ENCODE results near the gene GKN2.
A peak's percentile ranks its signal among the peaks of the same experiment; 100 is the strongest.
"Not testable (repeated sequence)": the region's sequence is repeated elsewhere in the genome, so short reads cannot be mapped to it uniquely, and the experiment has no call there.

GKN2 gene

GRCh38 chr2:68955432-68955831 is 2.7 kb upstream of the GKN2 start:
- not testable (repeated sequence) for DNase-seq

DNA sequence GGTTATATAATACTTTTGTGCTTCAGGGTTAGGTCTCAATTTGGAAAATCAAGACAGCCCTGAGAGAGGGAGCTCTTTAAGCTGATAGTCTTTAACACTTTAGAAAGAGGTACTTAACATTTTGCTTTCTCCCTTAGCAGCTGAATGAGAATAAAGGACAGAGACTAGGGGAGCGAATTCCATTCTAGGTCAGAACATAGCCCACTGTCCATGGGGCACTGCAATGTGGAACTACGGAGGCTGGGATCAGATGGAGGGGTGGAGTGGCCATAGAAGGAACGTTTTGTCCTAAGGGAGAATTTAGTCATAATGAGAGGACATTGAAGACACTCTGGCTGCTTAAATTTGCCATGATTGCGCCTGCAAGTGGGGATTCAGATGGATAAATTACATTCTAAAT is 794 bp downstream of the GKN2 start:
- DNase-seq: no peak

DNA sequence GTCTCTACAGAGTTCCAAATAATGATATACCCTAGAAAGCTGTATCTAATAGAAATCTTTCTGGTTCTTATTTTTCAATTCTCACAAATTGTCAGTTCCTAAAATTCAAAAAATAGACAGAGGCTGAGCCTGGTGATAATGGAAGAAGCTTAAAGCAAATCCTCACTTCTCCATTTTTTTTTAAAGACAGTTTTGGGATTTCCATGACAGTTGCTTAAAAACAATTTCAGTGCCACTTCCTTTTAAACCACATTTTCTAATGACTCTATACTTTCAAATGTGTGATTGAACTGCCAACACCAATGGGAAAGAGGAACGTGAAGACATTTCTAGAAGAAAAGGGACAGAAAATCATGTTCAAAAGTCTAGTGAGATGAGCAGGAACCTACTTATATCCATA is 4.0 kb downstream of the GKN2 start:
- no peak for DNase-seq

GRCh38 chr2:68946117-68946516 is 6.6 kb downstream of the GKN2 start:
- DNase-seq: no peak

DNA sequence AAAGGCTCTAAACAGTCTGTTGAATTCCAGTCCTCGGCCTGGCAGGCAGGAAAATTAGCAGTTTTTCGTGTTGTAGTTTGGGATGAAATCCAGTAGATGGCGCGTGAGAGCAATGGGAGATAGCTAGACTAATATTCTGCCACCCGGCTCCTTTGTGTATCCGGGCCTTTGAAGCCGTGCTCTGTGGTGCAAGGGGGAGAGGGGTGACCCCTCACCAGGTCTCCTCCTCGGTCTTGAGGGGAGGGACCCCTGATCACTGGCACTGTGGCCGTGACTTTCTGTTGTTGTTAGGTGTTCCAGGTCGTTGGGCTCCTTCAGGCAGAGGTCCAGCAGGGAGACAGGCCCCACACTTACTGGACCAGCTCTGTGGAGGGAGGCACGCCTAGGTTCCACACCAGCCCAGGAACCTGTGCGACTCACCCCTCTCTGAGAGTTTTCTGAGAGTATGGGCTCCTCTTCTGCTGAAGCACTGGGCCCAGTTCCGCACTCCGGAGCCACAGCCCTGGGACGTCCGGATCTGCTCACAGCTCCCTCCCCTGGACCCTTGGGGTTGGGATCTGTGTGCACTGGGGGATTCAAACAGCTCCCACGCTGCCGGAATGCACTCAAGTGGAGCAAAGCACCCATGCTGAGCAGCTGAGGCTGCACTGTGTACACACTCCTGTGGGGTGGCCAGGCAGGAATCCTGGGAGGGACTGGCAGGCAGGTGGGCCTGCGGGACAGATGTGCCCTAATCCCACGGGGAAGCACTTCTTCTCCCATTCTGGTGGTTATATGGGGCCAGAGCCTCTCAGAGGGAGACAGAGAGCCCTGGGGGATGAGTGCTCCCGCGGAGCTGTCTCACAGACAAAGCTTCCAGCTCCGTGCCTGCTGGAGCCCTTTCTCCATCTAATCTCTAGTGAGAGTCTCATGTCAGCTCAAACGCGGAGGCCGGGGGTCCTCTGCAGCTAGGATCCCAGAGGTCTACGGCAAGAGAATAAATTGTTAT is 8.8 kb downstream of the GKN2 start:
- peak in 1 of 4 experiments; percentile 6 for DNase-seq

GRCh38 chr2:68942827-68943226 is 9.9 kb downstream of the GKN2 start:
- DNase-seq: no peak

- no peak for DNase-seq
Measured at GRCh38 chr2:68940369-68940768, 12.3 kb downstream of the GKN2 start.

DNA sequence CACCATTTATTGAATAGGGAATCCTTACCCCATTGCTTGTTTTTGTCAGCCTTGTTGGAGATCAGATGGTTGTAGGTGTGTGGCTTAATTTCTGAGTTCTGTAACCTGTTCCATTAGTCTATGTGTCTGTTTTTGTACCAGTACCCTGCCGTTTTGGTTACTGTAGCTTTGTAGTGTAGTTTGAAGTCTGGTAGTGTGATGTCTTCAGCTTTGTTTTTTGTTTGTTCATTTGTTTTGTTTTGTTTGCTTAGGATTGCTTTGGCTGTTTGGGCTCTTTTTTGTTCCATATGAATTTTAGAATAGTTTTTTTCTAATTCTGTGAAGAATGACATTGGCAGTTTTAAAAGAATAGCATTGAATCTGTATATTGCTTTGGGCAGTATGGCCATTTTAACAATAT is 12.7 kb downstream of the GKN2 start:
- DNase-seq: no peak

DNA sequence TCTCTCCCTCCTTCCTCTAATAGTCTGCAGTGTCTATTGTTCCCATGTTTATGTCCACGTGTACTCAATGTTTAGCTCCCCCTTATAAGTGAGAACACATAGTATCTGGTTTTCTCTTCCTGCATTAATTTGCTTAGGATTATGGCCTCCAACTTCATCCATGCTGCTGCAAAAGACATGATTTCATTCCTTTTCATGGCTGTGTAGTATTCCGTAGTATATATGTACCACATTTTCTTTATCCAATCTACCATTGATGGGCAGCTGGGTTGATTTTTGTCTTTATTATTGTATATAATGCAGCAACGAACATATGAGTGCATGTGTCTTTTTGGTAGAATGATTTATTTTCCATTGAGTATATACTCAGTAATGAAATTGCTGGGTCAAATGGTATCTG is 13.8 kb downstream of the GKN2 start:
- no peak for DNase-seq

DNA sequence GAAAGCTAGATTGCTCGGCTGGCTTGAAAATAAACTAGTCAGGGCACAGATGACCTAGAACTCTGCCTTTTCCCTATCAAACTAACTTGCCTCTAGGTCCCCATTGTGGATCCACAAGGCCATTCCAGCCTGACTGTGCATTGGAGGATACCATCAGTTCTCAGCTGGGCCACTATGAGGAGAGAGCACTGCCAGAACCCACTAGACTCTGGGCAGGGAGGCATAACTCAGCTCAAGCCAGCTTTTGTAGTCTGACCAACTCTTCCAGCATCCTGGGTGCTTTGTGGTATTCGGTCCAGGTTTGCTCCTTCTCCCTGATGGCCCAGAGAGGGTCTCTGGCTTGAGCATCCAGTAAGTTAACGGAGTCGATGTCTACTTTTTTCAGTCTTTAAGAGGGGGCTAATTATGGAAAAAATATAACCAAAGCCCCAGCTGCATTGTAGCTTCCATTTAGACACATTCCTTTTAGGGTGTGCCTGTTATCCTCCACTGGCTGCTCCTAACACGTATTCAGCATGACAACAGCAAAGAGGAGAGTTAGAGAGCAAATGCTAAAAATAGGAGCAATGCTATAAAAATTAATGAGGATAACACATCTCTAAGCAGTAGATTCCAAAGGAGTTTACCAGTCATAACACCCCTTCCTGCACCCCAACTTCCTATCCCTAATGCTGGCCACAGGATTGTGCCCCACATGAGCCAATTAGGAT is 15.2 kb downstream of the GKN2 start:
- DNase-seq: no peak

GRCh38 chr2:68936889-68937288 is 15.8 kb downstream of the GKN2 start:
- no peak for DNase-seq

DNA sequence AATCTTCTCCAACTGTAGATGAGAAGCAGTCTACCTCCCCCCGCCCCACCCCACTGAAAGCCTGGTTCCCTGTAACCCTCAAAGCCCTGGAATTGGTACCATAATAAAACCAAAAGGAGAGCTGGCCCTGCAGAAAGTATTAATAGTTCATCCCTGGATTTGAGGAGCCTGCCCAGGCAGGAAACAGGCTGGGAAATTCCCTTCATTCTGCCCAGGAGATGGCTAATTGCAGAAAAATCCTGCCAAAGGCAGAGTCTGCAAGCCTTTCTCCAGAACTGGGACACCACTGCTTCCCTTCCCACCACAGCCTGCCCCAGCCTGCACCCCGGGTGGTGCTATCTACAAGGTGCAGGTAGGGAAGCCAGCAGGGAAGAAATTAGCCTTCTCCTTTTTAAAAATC is 16.3 kb downstream of the GKN2 start:
- no peak for DNase-seq

- DNase-seq: no peak
Measured at GRCh38 chr2:68935471-68935870, 17.2 kb downstream of the GKN2 start.

- DNase-seq: no peak
Measured at GRCh38 chr2:68934021-68934420, 18.7 kb downstream of the GKN2 start.

GRCh38 chr2:68932402-68932801 is 20.3 kb downstream of the GKN2 start:
- no peak for DNase-seq

GRCh38 chr2:68931799-68932198 is 20.9 kb downstream of the GKN2 start:
- DNase-seq: no peak

- no peak for DNase-seq
Measured at GRCh38 chr2:68931149-68931711, 21.5 kb downstream of the GKN2 start.

GRCh38 chr2:68926796-68927195 is 25.9 kb downstream of the GKN2 start:
- DNase-seq: no peak

DNA sequence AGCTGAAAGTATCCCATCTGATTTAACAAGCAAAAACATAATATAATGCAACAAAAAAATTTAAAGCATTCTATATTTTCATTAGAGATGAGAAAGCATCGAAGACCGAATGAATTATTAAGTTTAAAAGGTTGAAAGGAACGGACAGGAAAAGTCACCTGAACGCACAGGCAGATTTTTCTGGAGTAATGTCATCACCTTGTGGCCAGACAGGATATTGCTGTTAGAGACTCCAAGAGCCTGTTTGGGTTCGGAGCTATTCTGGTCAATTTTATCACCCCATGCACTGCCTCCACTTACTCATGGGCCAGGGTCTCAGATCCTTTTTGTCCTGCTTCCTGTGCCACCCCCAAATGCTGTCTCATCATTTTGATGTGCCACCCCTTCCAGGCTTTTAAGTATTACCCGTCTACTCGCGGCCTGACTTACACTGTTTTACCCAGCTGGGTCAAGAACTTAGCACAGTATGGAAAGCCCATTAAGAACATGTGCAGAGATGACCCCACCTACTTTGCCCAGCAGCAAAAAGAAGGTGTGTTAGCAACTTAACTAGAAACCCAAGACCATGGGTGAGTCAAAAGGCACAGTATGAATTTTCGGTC is 27.3 kb downstream of the GKN2 start:
- peak in 2 of 4 experiments; percentile 3 to 17 for DNase-seq

GRCh38 chr2:68921646-68922045 is 31.0 kb downstream of the GKN2 start:
- DNase-seq: no peak

GRCh38 chr2:68920481-68921170 is 32.1 kb downstream of the GKN2 start:
- no peak for DNase-seq

GRCh38 chr2:68918497-68918896 is 34.2 kb downstream of the GKN2 start:
- no peak for DNase-seq
